Brain pericyte (primary cell): Measurements from ENCODE around the gene KSR2.
A peak's percentile ranks its signal among the peaks of the same experiment; 100 is the strongest.
"Not testable (repeated sequence)": the region's sequence is repeated elsewhere in the genome, so short reads cannot be mapped to it uniquely, and the experiment has no call there.

Experiments used
- DNase-seq: peaks from one replicate; pipeline ENCODE4 v3.0.0-alpha.2; 2012; ENCODE audit warnings: low read depth, low spot score

The KSR2 gene

DNA sequence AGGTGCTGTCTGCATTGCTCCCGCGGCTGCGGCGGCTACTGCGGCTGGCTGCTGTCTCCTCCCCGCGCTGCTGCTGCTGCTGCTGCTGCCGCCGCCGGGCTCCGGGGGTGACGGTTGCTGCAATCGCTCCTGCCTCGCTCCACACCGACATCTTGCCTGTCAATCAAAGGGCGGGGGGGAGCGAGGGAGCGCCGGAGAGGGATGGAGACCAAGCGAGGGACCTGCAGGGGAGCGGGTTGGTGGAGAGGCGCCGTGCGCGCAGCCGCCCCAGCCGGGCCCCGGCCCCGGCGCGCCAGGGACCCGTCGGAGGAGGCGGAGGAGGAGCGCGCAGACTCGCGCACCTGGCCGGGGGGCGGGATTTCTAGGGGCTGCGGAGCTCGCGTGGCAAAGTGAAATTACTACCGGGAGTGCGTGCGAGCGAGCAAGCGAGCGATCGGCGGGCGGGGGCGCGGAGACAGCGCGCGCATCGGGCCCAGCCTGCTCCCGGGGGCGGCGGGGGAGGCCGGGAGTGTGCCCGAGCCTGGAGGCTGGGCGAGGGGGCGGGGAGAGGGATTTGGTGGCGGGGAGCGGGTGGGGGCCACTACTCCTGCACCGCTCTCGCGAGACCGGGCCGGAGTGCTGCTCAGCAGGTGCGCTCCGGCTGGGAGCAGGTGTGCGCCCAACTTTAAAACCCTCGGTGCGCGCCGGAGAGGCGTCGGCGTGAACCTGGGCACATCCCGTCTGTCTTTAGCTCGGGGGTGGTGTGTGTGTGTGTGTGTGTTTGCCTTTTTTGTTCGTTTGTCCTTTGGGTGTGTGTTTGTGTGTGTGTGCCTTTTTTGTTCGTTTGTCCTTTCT, at the start of gene KSR2:
TSS of gene KSR2 (minus strand) at position 165 of the 834 bp plus-strand sequence. CDS start 735 bp downstream, outside the sequence.
- DNase-seq, result no peak

DNA sequence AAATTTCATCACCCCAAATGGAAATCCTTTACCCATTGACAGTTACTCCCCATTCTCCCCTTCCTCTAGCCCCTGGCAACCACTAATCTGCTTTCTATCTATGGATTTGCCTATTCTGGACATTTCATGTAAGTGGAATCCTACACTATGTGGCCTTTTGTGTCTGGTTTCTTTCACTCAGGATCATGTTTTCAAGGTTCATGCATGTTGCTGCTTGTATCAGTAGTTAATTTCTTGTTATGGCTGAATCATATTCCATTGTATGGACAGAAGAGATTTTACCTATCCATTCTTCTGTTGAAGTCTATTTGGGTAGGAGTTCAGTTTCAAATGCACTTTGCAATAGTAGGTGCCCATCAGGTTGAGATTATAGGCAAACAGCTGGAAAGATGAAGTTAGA, 49.1 kb upstream of the KSR2 start:
- DNase-seq, result no peak

- DNase-seq, result peak; percentile 91
These were observed 47.9 kb upstream of the KSR2 start, which contains the start of gene RFC5 for GRCh38 chr12:118016424-118017264. Gene RFC5 (plus strand): TSS chr12:118016703. CDS start chr12:118016828, 125 bp downstream.

GRCh38 chr12:118015944-118016343, 47.2 kb upstream of the KSR2 start:
- no peak for DNase-seq

GRCh38 chr12:118015306-118015705, 46.5 kb upstream of the KSR2 start:
- DNase-seq, result no peak

GRCh38 chr12:118013283-118013682, 44.5 kb upstream of the KSR2 start:
- no peak for DNase-seq

- DNase-seq, result no peak
These were observed 43.2 kb upstream of the KSR2 start for GRCh38 chr12:118011961-118012360.

DNA sequence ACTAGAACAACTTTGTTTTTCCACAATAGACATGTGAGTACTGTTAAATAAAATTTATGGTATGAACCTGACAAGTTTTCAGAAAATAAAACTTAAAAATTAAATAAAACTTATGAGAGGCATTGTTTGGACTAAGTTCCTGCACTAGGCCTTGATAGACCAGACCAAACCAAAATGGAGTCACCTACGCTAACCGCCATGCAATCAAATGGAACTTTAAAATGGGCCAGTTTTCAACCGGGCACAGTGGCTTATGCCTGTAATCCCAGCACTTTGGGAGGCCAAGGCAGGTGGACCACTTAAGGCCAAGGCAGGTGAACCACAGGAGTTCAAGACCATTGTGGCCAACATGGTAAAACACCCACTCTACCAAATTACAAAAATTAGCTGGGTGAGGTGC, 42.6 kb upstream of the KSR2 start:
- DNase-seq, result no peak

GRCh38 chr12:118010903-118011302, 42.1 kb upstream of the KSR2 start:
- no peak for DNase-seq

DNA sequence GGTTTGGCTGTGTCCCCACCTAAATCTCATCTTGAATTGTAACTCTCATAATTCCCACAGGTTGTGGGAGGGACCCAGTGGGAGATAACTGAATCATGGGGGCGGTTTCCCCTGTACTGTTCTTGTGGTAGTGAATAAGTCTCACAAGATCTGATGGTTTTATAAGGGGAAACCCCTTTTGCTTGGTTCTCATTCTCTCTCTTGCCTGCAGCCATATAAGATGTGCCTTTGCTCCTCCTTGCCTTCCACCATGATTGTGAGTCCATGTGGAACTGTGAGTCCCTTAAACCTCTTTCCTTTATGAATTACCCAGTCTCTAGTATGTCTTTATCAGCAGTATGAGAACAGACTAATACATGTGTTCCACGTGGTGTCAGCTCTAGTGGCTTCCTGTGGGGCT, 31.0 kb upstream of the KSR2 start:
- DNase-seq, result not testable (repeated sequence)

- no peak for DNase-seq
These were observed 29.9 kb upstream of the KSR2 start for GRCh38 chr12:117998719-117999118.

DNA sequence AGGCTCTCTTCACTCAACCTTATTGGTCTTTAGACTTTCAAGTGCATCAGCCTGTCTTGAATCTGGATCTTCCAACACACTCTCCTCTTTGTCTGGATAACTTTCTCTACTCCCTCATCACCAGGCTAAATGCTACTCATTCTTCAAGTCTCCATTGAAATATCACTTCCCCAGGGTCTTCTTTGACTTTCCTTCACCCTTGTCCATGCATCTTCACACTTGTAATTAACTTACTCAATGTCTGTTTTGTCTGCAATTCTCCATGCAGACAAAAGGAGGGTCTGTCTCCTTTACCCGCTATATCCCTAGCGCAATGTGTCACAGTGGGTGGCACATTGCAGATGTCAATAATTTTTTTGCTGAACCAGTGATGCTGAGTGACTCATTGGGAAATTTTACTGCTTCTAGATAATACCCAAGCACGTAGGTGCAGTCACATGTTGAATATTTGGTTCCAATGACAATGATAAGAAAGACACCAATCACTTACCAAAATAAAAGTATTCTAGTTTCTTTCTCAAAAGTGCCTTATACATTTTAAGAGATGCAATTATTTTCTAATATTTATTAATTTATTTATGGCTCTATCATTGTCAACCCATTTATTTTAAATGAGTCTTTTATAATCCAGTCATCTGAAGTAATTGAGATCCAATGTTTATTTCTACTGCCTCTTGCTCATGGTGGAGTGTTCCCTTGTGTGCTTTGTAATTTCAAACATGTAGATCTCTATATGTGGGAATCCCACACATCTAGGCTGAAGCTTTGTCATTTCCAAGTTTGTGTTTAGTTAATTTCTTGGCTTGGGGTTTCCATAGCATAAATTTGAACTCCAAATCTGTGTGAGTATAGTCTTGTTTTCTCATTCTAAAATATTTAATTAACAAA, 26.0 kb upstream of the KSR2 start:
- no peak for DNase-seq

DNA sequence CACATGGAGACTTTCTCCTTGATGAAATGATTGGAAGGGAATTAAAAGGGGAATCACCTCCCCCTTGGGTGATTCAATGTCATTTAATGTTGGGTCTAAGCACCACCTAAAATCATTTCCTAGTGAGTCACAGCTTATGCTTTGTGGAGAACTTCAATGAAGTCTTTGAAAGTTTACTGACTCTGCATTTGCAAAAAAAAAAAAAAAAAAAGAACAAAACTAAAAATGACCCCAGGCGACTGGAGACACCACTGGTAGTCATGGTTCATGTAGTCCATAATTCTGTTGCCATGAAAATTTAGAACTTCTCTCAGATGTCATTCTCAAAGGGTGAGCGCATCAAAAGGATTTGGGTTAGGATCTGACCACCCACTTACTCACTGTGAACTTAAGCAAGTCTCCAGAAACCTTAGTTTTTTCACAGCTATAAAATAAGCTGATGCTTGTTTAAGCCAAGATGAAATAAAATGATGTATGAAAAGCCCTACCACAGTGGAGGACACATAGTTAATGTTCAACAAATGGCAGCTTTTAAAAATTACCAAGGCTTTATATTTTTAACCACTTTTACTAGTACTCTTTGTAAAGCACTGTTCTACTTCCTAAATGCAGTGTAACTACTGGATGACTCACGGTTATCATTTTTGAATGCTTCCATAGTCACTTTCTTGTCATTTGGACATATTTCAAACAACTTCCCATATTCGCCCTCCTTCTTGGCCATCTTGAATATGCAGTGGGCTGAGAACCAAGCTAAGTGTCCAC, 18.1 kb upstream of the KSR2 start:
- no peak for DNase-seq

DNA sequence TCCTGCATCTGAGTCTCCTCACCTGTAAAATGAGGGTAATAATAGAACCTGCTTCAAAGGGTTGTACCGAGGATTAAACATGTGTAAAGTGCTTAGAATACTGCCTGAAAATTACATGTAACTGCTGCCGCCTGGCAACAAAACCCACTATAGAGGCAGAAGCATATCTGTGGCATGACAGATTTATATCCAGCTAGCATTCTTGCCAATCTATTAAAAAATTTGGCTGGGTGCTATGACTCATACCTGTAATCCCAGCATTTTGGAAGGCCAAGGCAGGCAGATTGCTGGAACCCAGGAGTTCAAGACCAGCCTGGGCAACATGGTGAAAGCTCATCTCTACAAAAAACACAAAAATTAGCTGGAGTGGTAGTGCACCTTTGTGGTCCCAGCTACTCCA, 16.4 kb upstream of the KSR2 start:
- no peak for DNase-seq

DNA sequence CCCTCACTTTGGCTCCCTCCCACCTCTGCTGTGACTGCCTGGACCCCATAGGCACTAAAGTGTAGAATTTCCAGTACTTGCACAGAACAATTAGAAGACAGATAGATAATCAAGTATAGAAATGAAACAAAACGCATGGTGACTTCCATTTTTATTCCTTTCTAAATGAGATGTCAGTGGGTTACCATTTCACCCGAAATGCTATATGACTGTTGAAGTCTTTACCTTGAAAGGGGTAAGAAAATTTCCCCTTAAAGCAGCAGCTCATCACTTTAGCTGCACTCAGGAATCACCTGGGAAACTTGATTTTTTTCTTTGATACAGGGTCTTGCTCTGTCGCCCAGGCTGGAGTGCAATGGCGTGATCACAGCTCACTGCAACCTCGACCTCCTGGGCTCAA, 12.5 kb upstream of the KSR2 start:
- DNase-seq, result no peak

DNA sequence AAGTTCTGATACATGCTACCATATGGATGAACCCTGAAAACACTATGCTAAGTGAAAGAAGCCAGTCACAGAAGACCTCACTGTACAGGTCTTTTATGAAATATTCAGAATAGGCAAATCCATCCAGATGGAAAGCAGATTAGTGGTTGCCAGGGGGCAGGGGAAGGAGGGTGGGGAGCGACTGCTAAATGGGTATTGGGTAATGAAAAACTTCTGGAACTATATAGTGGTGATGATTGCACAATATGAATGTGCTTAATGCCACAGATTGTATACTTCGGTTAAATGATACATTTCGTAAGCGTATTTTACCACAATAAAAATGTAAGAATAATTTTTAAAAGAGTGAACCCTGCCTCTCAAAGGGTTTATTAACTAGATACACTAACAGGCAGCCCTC, 11.8 kb upstream of the KSR2 start:
- DNase-seq, result no peak

DNA sequence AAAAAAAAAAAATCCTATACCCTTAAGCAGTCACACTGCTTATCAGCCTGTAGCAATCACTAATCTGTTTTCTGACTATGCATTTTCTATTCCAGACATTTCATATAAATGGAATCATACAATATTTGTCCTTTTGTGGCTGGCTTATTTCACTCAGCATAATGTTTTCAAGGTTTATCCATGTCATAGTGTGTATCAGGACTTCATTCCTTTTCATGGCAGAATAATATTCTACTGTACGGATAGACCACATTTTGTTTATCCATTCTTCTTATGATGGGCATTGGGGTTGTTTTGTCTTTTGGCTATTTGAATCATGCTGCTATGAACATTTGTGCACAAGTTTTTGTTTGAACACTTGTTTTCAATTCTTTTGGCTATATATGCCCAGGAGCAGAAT, 8.6 kb upstream of the KSR2 start:
- DNase-seq, result no peak

- DNase-seq, result no peak
These were observed 6.2 kb upstream of the KSR2 start for GRCh38 chr12:117975006-117975405.

DNA sequence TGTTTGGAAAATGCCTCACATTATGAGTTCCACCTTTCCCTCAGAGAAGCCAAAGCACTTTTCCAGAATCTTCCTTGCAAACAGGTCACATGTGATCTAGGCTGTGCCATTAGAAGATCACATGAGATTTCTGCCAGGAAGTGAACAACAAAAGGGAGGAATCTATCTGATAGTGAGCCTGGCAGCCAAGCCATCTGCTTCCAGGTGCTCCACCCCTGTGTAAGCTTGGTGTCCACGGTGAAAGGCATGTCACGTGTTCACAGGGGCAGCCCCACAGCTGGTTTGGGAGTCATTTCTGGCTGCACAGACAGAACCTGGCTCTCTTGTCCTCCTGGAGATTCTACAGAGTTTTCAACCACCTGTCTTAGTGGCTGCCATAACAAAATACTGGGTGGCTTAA, 3.5 kb upstream of the KSR2 start:
- DNase-seq, result no peak

DNA sequence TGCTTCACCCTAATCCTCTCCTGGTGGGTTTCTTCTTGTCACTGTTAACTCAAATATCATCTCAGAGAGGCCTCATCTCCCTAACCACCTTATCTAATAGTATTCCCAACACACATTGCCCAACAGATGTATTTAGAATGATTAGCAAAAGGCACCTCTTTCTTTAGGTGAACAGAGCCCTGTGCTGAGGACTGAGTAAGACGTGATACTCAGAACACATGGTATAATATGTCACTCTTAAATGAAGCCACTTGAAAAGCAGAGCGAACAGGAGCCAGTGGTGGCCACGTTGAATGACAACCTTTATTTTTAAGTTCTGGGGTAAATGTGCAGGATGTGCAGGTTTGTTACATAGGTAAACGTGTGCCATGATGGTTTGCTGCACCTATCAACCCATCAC, 1.5 kb upstream of the KSR2 start:
- no peak for DNase-seq
